HEK293 (cell line): Measurements from ENCODE around the gene NR1H3.

ENCODE experiments used
- CTCF ChIA-PET: fragments of 350-600 bp; formaldehyde crosslinking; extraction: SDS; loops from one replicate; lab custom pipeline; 2021; ENCODE audit warnings: antibody characterized with exemption; lab: Yijun Ruan, JAX
- POLR2A ChIA-PET: fragments of 300-600 bp; formaldehyde crosslinking; extraction: SDS; loops from one replicate; lab custom pipeline; 2020; ENCODE audit warnings: antibody characterized with exemption, inconsistent platforms; lab: Yijun Ruan, JAX
- H3K27ac ChIP-seq: fragments of 200-500 bp; sonication (Bioruptor generic); 2 replicates; pipeline ENCODE4 v1.5.1; 2014; ENCODE audit warnings: low read depth, low read length, control low read depth, inconsistent platforms; ENCODE audit errors: extremely low read depth
- H3K36me3 ChIP-seq, 2 experiments: fragments of 200-500 bp in 1 of 2; sonication (Bioruptor generic) in 1 of 2; 1 replicate in 1 of 2; 2 replicates in 1 of 2; pipeline ENCODE4 v1.5.1; 2014 to 2017; ENCODE audit warnings: inconsistent platforms in 2 of 2, low read length in 2 of 2; ENCODE audit not compliant: control insufficient read depth in 2 of 2, insufficient read depth in 1 of 2
- H3K4me1 ChIP-seq: fragments of 200-500 bp; sonication (Bioruptor generic); 2 replicates; pipeline ENCODE4 v1.5.1; 2014; ENCODE audit warnings: mild to moderate bottlenecking, low read length, inconsistent platforms; ENCODE audit not compliant: control insufficient read depth, insufficient read depth
- H3K4me3 ChIP-seq: 2 replicates; pipeline ENCODE4 v1.5.1; 2011; ENCODE audit warnings: low read depth, mild to moderate bottlenecking, control low read depth, low read length, moderate library complexity
- H3K9me3 ChIP-seq: fragments of 200-500 bp; sonication (Bioruptor generic); 2 replicates; pipeline ENCODE4 v1.5.1; 2014; ENCODE audit warnings: low read depth, low read length, inconsistent platforms; ENCODE audit not compliant: control insufficient read depth, insufficient read depth
- ATF2 ChIP-seq: fragments of 450-650 bp; formaldehyde crosslinking; IDR thresholded peaks from 2 replicates; pipeline ENCODE4 v1.5.1; 2016; ENCODE audit warnings: missing biosample characterization, missing genetic modification characterization, low read depth
- GLIS1 ChIP-seq: fragments of 450-650 bp; formaldehyde crosslinking; IDR thresholded peaks from 2 replicates; pipeline ENCODE4 v1.5.1; 2016; ENCODE audit warnings: missing biosample characterization, missing genetic modification characterization
- HOXC10 ChIP-seq: sonication (generic); formaldehyde crosslinking; IDR thresholded peaks from 2 replicates; pipeline ENCODE4 v1.8.1; 2023; ENCODE audit warnings: mild to moderate bottlenecking, missing genetic modification reagents
- KLF16 ChIP-seq: fragments of 450-650 bp; formaldehyde crosslinking; IDR thresholded peaks from 2 replicates; pipeline ENCODE4 v1.5.1; 2017; ENCODE audit warnings: missing biosample characterization, missing genetic modification characterization
- KLF9 ChIP-seq: fragments of 450-650 bp; formaldehyde crosslinking; IDR thresholded peaks from 2 replicates; pipeline ENCODE4 v1.5.1; 2016; ENCODE audit warnings: missing biosample characterization, missing genetic modification characterization, low read depth
- PRDM1 ChIP-seq: fragments of 450-650 bp; formaldehyde crosslinking; IDR thresholded peaks from 2 replicates; pipeline ENCODE4; 2016; ENCODE audit warnings: missing biosample characterization, missing genetic modification characterization
- PRDM10 ChIP-seq: fragments of 450-650 bp; formaldehyde crosslinking; IDR thresholded peaks from 2 replicates; pipeline ENCODE4 v1.5.1; 2016; ENCODE audit warnings: missing biosample characterization, missing genetic modification characterization
- SP2 ChIP-seq: fragments of 450-650 bp; formaldehyde crosslinking; IDR thresholded peaks from 2 replicates; pipeline ENCODE4 v1.5.1; 2016; ENCODE audit warnings: missing biosample characterization, missing genetic modification characterization
- YY2 ChIP-seq: fragments of 450-650 bp; formaldehyde crosslinking; IDR thresholded peaks from 2 replicates; pipeline ENCODE4 v1.5.1; 2016; ENCODE audit warnings: missing biosample characterization, missing genetic modification characterization
- ZBTB26 ChIP-seq: fragments of 450-650 bp; formaldehyde crosslinking; optimal IDR thresholded peaks from 2 replicates; pipeline ENCODE3; 2016; ENCODE audit warnings: missing biosample characterization, mild to moderate bottlenecking, missing genetic modification characterization
- ZBTB7A ChIP-seq: fragments of 450-650 bp; formaldehyde crosslinking; IDR thresholded peaks from 2 replicates; pipeline ENCODE4 v1.5.1; 2016; ENCODE audit warnings: low read depth, missing biosample characterization, missing genetic modification characterization
- ZFP69B ChIP-seq: fragments of 450-650 bp; formaldehyde crosslinking; IDR thresholded peaks from 2 replicates; pipeline ENCODE4 v1.5.1; 2016; ENCODE audit warnings: missing biosample characterization, missing genetic modification characterization
- ZIC2 ChIP-seq: fragments of 450-650 bp; formaldehyde crosslinking; IDR thresholded peaks from 2 replicates; pipeline ENCODE4 v1.5.1; 2016; ENCODE audit warnings: missing biosample characterization, missing genetic modification characterization
- ZNF202 ChIP-seq: fragments of 450-650 bp; formaldehyde crosslinking; IDR thresholded peaks from 2 replicates; pipeline ENCODE4 v1.5.1; 2016; ENCODE audit warnings: missing biosample characterization, missing genetic modification characterization, borderline replicate concordance
- ZNF571 ChIP-seq: fragments of 450-650 bp; formaldehyde crosslinking; IDR thresholded peaks from 2 replicates; pipeline ENCODE4 v1.5.0; 2017; ENCODE audit warnings: missing biosample characterization, missing genetic modification characterization
- TF ChIP-seq, protein P1 (sequence below): fragments of 450-650 bp; formaldehyde crosslinking; IDR thresholded peaks from 2 replicates; pipeline ENCODE4 v1.5.1; 2016; ENCODE audit warnings: missing biosample characterization, missing genetic modification characterization
- TF ChIP-seq, protein P2 (sequence below): fragments of 450-650 bp; formaldehyde crosslinking; IDR thresholded peaks from 2 replicates; pipeline ENCODE4 v1.5.1; 2017; ENCODE audit warnings: missing biosample characterization, mild to moderate bottlenecking, missing genetic modification characterization, moderate library complexity

Gene NR1H3

GRCh38 chr11:47244448-47245350 is 13.1 kb upstream of the NR1H3 start:
- Histone ChIP-seq H3K36me3 (peaks cover 9 to 69% of the 10 kb centered on the region in 2 experiments), H3K4me3 (no peak overlapping the region), H3K27ac (no peak overlapping the region), H3K4me1 (no peaks in the 10 kb centered on the region), H3K9me3 (no peaks in the 10 kb centered on the region)
- TF ChIP-seq ZNF571 (tag by site-specific recombination) (no peak), HOXC10 (no peak), YY2 (tag by site-specific recombination) (no peak), ATF2 (tag by site-specific recombination) (no peak), ZBTB7A (tag by site-specific recombination) (no peak), GLIS1 (tag by site-specific recombination) (peak; percentile 25; the same call in 1 of the 2 replicates), SP2 (tag by site-specific recombination) (0 out of 2 replicates have a peak, but pooled peaks have one; percentile 11), KLF16 (tag by site-specific recombination) (no peak), ZNF202 (tag by site-specific recombination) (no peak), ZIC2 (tag by site-specific recombination) (peak; percentile 74), PRDM1 (no peak), KLF9 (tag by site-specific recombination) (no peak), ZBTB26 (tag by site-specific recombination) (no peak), ZFP69B (tag by site-specific recombination) (no peak), PRDM10 (tag by site-specific recombination) (peak; percentile 56)
- TF ChIP-seq, protein P1, sequence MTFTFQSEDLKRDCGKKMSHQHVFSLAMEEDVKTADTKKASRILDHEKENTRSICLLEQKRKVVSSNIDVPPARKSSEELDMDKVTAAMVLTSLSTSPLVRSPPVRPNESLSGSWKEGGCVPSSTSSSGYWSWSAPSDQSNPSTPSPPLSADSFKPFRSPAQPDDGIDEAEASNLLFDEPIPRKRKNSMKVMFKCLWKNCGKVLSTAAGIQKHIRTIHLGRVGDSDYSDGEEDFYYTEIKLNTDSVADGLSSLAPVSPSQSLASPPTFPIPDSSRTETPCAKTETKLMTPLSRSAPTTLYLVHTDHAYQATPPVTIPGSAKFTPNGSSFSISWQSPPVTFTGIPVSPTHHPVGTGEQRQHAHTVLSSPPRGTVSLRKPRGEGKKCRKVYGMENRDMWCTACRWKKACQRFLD (tag by site-specific recombination): no peak
- TF ChIP-seq, protein P2, sequence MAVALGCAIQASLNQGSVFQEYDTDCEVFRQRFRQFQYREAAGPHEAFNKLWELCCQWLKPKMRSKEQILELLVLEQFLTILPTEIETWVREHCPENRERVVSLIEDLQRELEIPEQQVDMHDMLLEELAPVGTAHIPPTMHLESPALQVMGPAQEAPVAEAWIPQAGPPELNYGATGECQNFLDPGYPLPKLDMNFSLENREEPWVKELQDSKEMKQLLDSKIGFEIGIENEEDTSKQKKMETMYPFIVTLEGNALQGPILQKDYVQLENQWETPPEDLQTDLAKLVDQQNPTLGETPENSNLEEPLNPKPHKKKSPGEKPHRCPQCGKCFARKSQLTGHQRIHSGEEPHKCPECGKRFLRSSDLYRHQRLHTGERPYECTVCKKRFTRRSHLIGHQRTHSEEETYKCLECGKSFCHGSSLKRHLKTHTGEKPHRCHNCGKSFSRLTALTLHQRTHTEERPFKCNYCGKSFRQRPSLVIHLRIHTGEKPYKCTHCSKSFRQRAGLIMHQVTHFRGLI: no peak
- ChIA-PET POLR2A (interaction anchor here (1.0 to 6.7 kb wide), 4 partner anchors 11 to 29 kb away, joined by 3 to 61 read pairs (median 9); partner anchors contain the start of gene DDB2), CTCF (interaction anchor here (0.6 to 1.0 kb wide), 3 partner anchors 13 to 869 kb away, joined by 3 read pairs; partner anchors contain the start of gene NR1H3)
